GM12872 (cell line): Measurements from ENCODE around the gene MSH6.

Experiments used
- CTCF ChIP-seq: IDR thresholded peaks from 3 replicates; pipeline ENCODE4 v1.5.1; 2011; ENCODE audit warnings: low read depth, mild to moderate bottlenecking, low read length, moderate library complexity; ENCODE audit not compliant: insufficient read depth

MSH6 gene

GRCh38 chr2:47782671-47783485 lies at the start of gene MSH6:
MSH6 (plus strand) TSS chr2:47783145; CDS start chr2:47783234, 89 bp downstream.
- no peak for TF ChIP-seq CTCF

- no peak for TF ChIP-seq CTCF
These were observed 47.6 kb upstream of the MSH6 start for GRCh38 chr2:47735136-47735869.

GRCh38 chr2:47735912-47736311 lies 47.0 kb upstream of the MSH6 start:
- no peak for TF ChIP-seq CTCF

GRCh38 chr2:47737191-47737975 lies 45.6 kb upstream of the MSH6 start:
- TF ChIP-seq CTCF: no peak

- TF ChIP-seq CTCF: no peak
These were observed 44.6 kb upstream of the MSH6 start for GRCh38 chr2:47738331-47738730.

- no peak for TF ChIP-seq CTCF
These were observed 41.8 kb upstream of the MSH6 start for GRCh38 chr2:47741101-47741500.

- TF ChIP-seq CTCF: no peak
These were observed 41.3 kb upstream of the MSH6 start for GRCh38 chr2:47741637-47742036.
